SK-N-MC (cell line): ENCODE results near the gene RASSF3.

ENCODE experiments used
- EZH2 ChIP-seq: fragments of 200-600 bp; sonication (generic); IDR thresholded peaks from one replicate; pipeline ENCODE4 v1.6.1; 2017; ENCODE audit warnings: antibody characterized with exemption
- POLR2AphosphoS5 ChIP-seq: IDR thresholded peaks from 2 replicates; pipeline ENCODE4 v1.6.1; 2012; ENCODE audit warnings: mild to moderate bottlenecking, low read depth, low read length, borderline replicate concordance

- no peak for TF ChIP-seq POLR2AphosphoS5
- no peak for TF ChIP-seq EZH2
Observed at GRCh38 chr12:64656429-64656828, 46.1 kb downstream of the RASSF3 start.
